GM12865 (cell line): ENCODE measurements around the gene C1orf146.
"Not testable (repeated sequence)": the region's sequence is repeated elsewhere in the genome, so short reads cannot be mapped to it uniquely, and the experiment has no call there.

Experiments used
- DNase-seq: peaks from one replicate; pipeline ENCODE4 v3.0.0; 2010; ENCODE audit warnings: low read depth
- H3K4me3 ChIP-seq: 2 replicates; pipeline ENCODE4 v1.5.1; 2011; ENCODE audit warnings: mild to moderate bottlenecking, low read depth, low read length, control low read depth
- CTCF ChIP-seq: IDR thresholded peaks from 2 replicates; pipeline ENCODE4 v1.5.1; 2011; ENCODE audit warnings: low read length, control low read depth, low read depth, inconsistent platforms; ENCODE audit not compliant: insufficient read depth; ENCODE audit errors: missing control alignments

The C1orf146 gene

GRCh38 chr1:92218559-92218958, 844 bp downstream of the C1orf146 start:
- DNase-seq: no peak
- no peak overlapping the region for H3K4me3 ChIP-seq
- no peak for TF ChIP-seq CTCF

- TF ChIP-seq CTCF: no peak
- H3K4me3 ChIP-seq: no peak overlapping the region
- DNase-seq: no peak
Measured at GRCh38 chr1:92219028-92219427, 1.3 kb downstream of the C1orf146 start.

GRCh38 chr1:92228401-92228800, 10.7 kb downstream of the C1orf146 start:
- no peak for DNase-seq
- TF ChIP-seq CTCF: no peak
- H3K4me3 ChIP-seq: no peak overlapping the region

- H3K4me3 ChIP-seq: no peak overlapping the region
- no peak for DNase-seq
- TF ChIP-seq CTCF: no peak
Measured at GRCh38 chr1:92230736-92231135, 13.0 kb downstream of the C1orf146 start.

GRCh38 chr1:92240034-92240433, 22.3 kb downstream of the C1orf146 start:
- no peak overlapping the region for H3K4me3 ChIP-seq
- DNase-seq: no peak
- TF ChIP-seq CTCF: no peak

- H3K4me3 ChIP-seq: no peak overlapping the region
- DNase-seq: no peak
- TF ChIP-seq CTCF: no peak
Measured at GRCh38 chr1:92244376-92244775, 26.7 kb downstream of the C1orf146 start.

GRCh38 chr1:92254714-92255113, 37.0 kb downstream of the C1orf146 start:
- DNase-seq, H3K4me3 ChIP-seq: not testable (repeated sequence)
